Retinal pigment epithelial cell (primary cell): Measurements from ENCODE around the gene CYFIP2.

Source experiments
- DNase-seq: peaks from one replicate; pipeline ENCODE4 v3.0.0-alpha.2; 2010; ENCODE audit warnings: low read depth
- H3K4me3 ChIP-seq: 2 replicates; pipeline ENCODE4 v1.5.1; 2011; ENCODE audit warnings: mild to moderate bottlenecking, low read length, control low read depth, moderate library complexity
- TF ChIP-seq, protein P1 (sequence below): conservative IDR thresholded peaks from 2 replicates; pipeline ENCODE4 v1.5.1; 2011; ENCODE audit warnings: low read depth, low read length, control low read depth, inconsistent platforms

Gene CYFIP2

DNA sequence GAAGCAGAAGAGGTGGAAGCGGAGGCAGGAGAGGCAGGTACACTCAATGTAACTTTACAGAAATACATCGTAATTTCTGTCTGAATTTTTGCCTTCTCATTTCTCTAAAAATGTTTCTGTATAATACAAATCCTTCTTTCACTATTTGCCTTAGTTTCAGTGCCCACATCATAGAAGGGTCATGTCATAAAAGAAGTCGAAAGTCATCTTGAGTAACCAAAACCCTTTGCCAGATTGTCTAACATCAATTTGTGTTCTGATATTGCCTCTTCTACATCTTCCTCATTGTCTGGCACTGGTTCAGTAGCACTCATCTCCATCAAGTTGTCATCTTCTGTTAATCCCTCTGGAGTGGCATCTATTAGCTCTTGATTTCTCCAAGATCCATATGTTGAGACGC lies 6.2 kb upstream of the CYFIP2 start:
- H3K4me3 ChIP-seq, result no peak overlapping the region
- TF ChIP-seq, protein P1, sequence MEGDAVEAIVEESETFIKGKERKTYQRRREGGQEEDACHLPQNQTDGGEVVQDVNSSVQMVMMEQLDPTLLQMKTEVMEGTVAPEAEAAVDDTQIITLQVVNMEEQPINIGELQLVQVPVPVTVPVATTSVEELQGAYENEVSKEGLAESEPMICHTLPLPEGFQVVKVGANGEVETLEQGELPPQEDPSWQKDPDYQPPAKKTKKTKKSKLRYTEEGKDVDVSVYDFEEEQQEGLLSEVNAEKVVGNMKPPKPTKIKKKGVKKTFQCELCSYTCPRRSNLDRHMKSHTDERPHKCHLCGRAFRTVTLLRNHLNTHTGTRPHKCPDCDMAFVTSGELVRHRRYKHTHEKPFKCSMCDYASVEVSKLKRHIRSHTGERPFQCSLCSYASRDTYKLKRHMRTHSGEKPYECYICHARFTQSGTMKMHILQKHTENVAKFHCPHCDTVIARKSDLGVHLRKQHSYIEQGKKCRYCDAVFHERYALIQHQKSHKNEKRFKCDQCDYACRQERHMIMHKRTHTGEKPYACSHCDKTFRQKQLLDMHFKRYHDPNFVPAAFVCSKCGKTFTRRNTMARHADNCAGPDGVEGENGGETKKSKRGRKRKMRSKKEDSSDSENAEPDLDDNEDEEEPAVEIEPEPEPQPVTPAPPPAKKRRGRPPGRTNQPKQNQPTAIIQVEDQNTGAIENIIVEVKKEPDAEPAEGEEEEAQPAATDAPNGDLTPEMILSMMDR, result no peak
- no peak for DNase-seq

DNA sequence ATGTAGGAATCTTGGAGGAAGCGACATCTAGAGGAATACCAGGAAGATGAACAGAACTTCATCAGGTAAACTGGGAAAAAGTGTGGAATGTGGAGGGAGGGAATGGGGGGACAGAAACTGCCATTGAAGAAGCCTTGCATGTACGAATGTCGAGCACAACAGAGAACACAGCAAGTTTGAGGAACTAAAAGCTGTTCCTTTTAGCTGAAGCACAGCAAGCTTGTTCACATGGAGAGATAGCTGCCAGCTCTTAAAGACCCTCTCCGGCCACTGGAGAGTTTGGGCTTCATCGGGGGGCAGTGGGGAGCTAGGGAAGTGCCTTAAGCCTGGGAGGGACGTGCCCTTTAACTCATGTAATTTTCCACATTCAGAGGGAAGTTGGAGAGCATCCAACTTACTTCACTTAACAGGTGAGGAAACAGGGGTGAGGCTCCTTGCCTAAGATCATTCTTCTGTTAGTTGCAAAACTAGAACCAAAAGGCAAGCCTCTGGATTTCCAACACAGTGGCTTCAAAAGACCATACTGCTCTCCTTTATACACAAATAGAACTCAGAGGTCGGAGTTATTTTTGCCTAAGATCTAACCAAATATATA lies 2.3 kb upstream of the CYFIP2 start:
- H3K4me3 ChIP-seq, result no peak overlapping the region
- no peak for DNase-seq
- TF ChIP-seq, protein P1, result no peak

DNA sequence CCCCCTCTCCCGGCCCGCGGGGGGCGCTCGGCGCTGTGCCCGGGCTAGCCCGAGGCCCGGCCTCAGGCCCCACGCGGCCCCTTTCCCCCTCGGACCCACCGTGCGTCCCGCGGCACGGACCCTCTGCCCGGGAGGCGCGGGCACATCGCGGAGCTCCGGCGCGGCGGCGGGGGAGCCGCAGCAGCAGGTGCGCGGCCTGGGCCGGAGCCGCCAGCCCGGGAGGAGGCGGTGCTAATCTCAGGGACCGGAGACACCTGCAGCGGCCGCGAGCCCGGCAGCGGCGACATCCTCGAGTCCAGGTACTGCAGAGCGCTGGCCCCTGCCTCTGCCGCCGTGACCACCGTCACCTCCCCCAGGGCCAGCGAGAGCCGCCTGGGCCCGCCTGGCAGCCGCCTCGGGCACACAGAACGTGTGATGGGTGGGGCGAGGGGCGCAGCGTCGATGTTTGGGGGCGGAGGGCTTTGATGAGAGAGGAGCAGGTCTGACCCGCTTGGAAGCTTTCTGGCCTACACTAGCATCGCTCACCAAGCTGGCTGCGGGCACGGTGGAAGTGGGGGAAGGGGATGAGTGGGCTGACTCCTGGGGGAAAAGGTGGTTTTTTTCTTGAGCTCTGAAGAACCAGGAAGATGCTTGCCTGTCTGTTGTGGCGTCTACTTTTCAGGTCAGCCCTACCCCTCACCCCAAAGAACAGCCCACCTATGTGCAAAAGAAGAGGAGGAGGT lies 524 bp downstream of the CYFIP2 start:
- TF ChIP-seq, protein P1, result no peak
- DNase-seq, result no peak
- peak overlapping the region; percentile 76 for H3K4me3 ChIP-seq

DNA sequence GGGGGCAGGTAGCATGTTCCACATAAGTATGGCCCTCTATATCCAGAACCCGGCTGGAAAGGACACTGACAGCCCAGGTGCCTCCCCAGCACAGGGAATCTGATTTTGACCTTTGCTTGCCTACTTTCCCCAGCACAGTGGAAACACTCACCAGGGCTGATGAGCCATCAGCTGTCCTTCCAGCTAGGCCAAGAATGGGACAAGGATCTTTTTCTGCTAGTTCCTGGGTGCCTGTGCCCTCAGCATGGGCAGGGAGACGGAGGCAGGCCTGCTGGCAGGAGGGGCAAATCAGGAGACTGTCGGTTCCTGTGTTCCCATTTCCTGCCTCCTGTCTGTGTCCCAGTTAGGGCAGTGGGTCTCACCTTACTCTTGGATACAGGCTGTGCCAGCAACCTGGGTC lies 1.1 kb downstream of the CYFIP2 start:
- no peak for DNase-seq
- H3K4me3 ChIP-seq, result peak overlapping the region; percentile 76
- TF ChIP-seq, protein P1, result no peak

DNA sequence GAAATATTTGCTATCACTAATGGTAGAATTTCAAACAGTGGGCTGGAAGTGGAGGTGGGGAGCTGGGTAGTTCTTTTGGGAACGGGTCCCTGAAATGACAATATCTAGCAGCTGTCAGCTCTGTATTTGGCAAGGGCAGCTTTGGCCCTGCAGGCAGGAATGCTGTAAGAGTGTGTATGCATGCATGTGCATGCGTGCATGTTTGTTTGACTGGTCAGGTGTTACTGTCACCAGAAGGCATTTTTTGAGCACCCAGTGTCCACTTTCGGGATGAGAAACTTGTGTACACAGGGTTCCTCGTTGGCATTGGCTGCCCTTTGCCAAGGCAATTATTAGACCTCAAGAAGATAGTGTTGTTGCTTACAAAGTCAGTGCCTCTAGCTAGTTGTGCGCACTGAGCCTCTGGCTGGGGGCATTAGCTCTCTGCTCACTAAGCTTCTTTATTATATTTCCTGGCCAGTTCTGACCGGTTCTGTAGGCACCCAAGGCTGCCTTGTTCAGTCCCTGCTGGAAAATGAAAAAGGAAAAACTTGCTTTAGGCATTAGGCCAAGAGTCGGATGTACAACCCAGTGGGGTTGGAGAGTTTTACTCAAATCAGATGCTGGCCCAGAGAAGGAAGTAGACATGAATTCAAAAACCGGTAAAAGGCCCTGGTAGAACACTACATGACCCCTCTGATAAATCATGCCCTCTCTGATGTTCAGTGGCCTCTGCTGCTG lies 2.0 kb downstream of the CYFIP2 start:
- no peak overlapping the region for H3K4me3 ChIP-seq
- no peak for DNase-seq
- TF ChIP-seq, protein P1, result peak; percentile 26

DNA sequence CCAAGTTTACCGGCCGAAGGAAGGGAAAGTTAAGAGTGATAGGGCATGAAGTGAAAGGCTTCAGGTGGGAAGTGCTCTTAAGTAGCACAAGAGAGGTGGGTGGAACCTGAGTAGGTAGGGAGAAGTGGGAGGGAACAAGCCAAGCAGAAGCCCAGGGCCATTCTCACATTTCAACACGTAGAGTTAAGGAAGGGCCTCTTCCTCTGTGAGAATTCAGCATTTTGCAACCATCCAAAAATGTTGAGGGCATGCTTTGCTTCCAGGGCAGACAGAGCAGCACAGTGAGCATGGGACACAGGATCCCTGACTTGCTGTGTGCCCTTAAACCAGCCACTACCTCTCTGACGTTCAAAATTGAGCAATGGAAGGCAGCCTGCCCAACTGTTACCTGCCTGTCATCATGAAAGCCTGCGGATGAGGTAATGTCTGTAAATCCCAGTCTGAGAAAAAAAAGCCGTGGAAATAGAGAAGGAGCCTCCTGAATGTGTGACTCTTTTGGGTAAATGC lies 3.3 kb downstream of the CYFIP2 start:
- DNase-seq, result no peak
- TF ChIP-seq, protein P1, result no peak
- no peak overlapping the region for H3K4me3 ChIP-seq
